Adrenal gland (tissue), 5 donors: Measurements from ENCODE around the gene DAAM2.

Source experiments
- CTCF ChIP-seq, 6 experiments: fragments of 450-650 bp in 4 of 6; fragments of 200-600 bp in 2 of 6; sonication (generic) in 1 of 6; IDR thresholded peaks; 1 replicate in 5 of 6; 2 replicates in 1 of 6; pipeline versions ENCODE4 v1.5.1 to v1.8.0; 2016 to 2021; ENCODE audit warnings: antibody characterized with exemption in 6 of 6, mild to moderate bottlenecking in 2 of 6, moderate library complexity in 1 of 6
- POLR2A ChIP-seq, 2 donors: fragments of 450-650 bp; IDR thresholded peaks; one replicate each; pipeline ENCODE4 v1.6.1; 2017; ENCODE audit warnings: antibody characterized with exemption in 2 of 2, mild to moderate bottlenecking in 2 of 2, moderate library complexity in 1 of 2
- donor health status: DM: no; HTN: no; CAD: no.

GRCh38 chr6:39755231-39755630, 36.9 kb upstream of the DAAM2 start:
- no peak for TF ChIP-seq CTCF (IDR thresholded peaks at IDR 0.05)
- TF ChIP-seq POLR2A (IDR thresholded peaks at IDR 0.05), result no peak
